ENCODE measurements around the gene MASP1.
A peak's percentile ranks its signal among the peaks of the same experiment; 100 is the strongest.

Gene MASP1

GRCh38 chr3:187291512-187292132 lies at the start of gene MASP1:
Gene MASP1, minus strand, starts transcription at chr3:187291737. Its CDS starts 105 bp downstream, at chr3:187291632.
- peaks cover 79% of the 10 kb centered on the region for H3K4me1 ChIP-seq (ENCODE audit: control insufficient read depth, insufficient read depth, low read length)
- H3K4me3 ChIP-seq (ENCODE audit: low read length): peak within 1 kb of the TSS; percentile 82
- DNase-seq (ENCODE audit: low read depth): no peak
- no peaks in the 10 kb centered on the region for H3K36me3 ChIP-seq (ENCODE audit: control insufficient read depth, insufficient read depth, low read length, severe bottlenecking)
- H3K9me3 ChIP-seq (ENCODE audit: control insufficient read depth, low read length): no peaks in the 10 kb centered on the region
- peak within 1 kb of the TSS; percentile 75 for H3K9ac ChIP-seq (ENCODE audit: low read length)
- no peaks in the 10 kb centered on the region for H3K27me3 ChIP-seq (replicated peaks; ENCODE audit: control insufficient read depth, insufficient read depth, low read length)

- no peak overlapping the region for H3K4me3 ChIP-seq (ENCODE audit: low read length)
- DNase-seq (ENCODE audit: low read depth): no peak
- H3K9me3 ChIP-seq (ENCODE audit: control insufficient read depth, low read length): no peaks in the 10 kb centered on the region
- peaks cover 16% of the 10 kb centered on the region for H3K27me3 ChIP-seq (replicated peaks; ENCODE audit: control insufficient read depth, insufficient read depth, low read length)
- no peaks in the 10 kb centered on the region for H3K4me1 ChIP-seq (ENCODE audit: control insufficient read depth, insufficient read depth, low read length)
- H3K36me3 ChIP-seq (ENCODE audit: control insufficient read depth, insufficient read depth, low read length, severe bottlenecking): no peaks in the 10 kb centered on the region
- no peak overlapping the region for H3K9ac ChIP-seq (ENCODE audit: low read length)
These were observed 49.0 kb upstream of the MASP1 start for GRCh38 chr3:187340578-187340977.

- Histone ChIP-seq H3K36me3 (ENCODE audit: control insufficient read depth, insufficient read depth, low read length, severe bottlenecking) (no peaks in the 10 kb centered on the region), H3K27me3 (replicated peaks; ENCODE audit: control insufficient read depth, insufficient read depth, low read length) (peaks cover 20% of the 10 kb centered on the region), H3K4me1 (ENCODE audit: control insufficient read depth, insufficient read depth, low read length) (no peaks in the 10 kb centered on the region), H3K9ac (ENCODE audit: low read length) (no peak overlapping the region), H3K4me3 (ENCODE audit: low read length) (no peak overlapping the region), H3K9me3 (ENCODE audit: control insufficient read depth, low read length) (no peaks in the 10 kb centered on the region)
- DNase-seq (ENCODE audit: low read depth): no peak
These were observed 44.8 kb upstream of the MASP1 start for GRCh38 chr3:187336322-187336721.

- H3K9ac ChIP-seq (ENCODE audit: low read length): no peak overlapping the region
- H3K9me3 ChIP-seq (ENCODE audit: control insufficient read depth, low read length): no peaks in the 10 kb centered on the region
- H3K36me3 ChIP-seq (ENCODE audit: control insufficient read depth, insufficient read depth, low read length, severe bottlenecking): no peaks in the 10 kb centered on the region
- no peak overlapping the region for H3K4me3 ChIP-seq (ENCODE audit: low read length)
- no peak for DNase-seq (ENCODE audit: low read depth)
- H3K27me3 ChIP-seq (replicated peaks; ENCODE audit: control insufficient read depth, insufficient read depth, low read length): peaks cover 18% of the 10 kb centered on the region
- no peaks in the 10 kb centered on the region for H3K4me1 ChIP-seq (ENCODE audit: control insufficient read depth, insufficient read depth, low read length)
These were observed 43.4 kb upstream of the MASP1 start for GRCh38 chr3:187334904-187335303.

GRCh38 chr3:187328691-187329090 lies 37.2 kb upstream of the MASP1 start:
- H3K27me3 ChIP-seq (replicated peaks; ENCODE audit: control insufficient read depth, insufficient read depth, low read length): peaks cover 9% of the 10 kb centered on the region
- H3K9ac ChIP-seq (ENCODE audit: low read length): no peak overlapping the region
- no peak for DNase-seq (ENCODE audit: low read depth)
- H3K9me3 ChIP-seq (ENCODE audit: control insufficient read depth, low read length): no peaks in the 10 kb centered on the region
- no peak overlapping the region for H3K4me3 ChIP-seq (ENCODE audit: low read length)
- no peaks in the 10 kb centered on the region for H3K4me1 ChIP-seq (ENCODE audit: control insufficient read depth, insufficient read depth, low read length)
- no peaks in the 10 kb centered on the region for H3K36me3 ChIP-seq (ENCODE audit: control insufficient read depth, insufficient read depth, low read length, severe bottlenecking)

GRCh38 chr3:187327845-187328244 lies 36.3 kb upstream of the MASP1 start:
- Histone ChIP-seq H3K9me3 (ENCODE audit: control insufficient read depth, low read length) (no peaks in the 10 kb centered on the region), H3K36me3 (ENCODE audit: control insufficient read depth, insufficient read depth, low read length, severe bottlenecking) (no peaks in the 10 kb centered on the region), H3K4me1 (ENCODE audit: control insufficient read depth, insufficient read depth, low read length) (no peaks in the 10 kb centered on the region), H3K4me3 (ENCODE audit: low read length) (no peak overlapping the region), H3K27me3 (replicated peaks; ENCODE audit: control insufficient read depth, insufficient read depth, low read length) (peaks cover 9% of the 10 kb centered on the region), H3K9ac (ENCODE audit: low read length) (no peak overlapping the region)
- no peak for DNase-seq (ENCODE audit: low read depth)

GRCh38 chr3:187325632-187326031 lies 34.1 kb upstream of the MASP1 start:
- Histone ChIP-seq H3K4me3 (ENCODE audit: low read length) (no peak overlapping the region), H3K36me3 (ENCODE audit: control insufficient read depth, insufficient read depth, low read length, severe bottlenecking) (no peaks in the 10 kb centered on the region), H3K27me3 (replicated peaks; ENCODE audit: control insufficient read depth, insufficient read depth, low read length) (peaks cover 4% of the 10 kb centered on the region), H3K9me3 (ENCODE audit: control insufficient read depth, low read length) (no peaks in the 10 kb centered on the region), H3K4me1 (ENCODE audit: control insufficient read depth, insufficient read depth, low read length) (no peaks in the 10 kb centered on the region), H3K9ac (ENCODE audit: low read length) (no peak overlapping the region)
- no peak for DNase-seq (ENCODE audit: low read depth)

GRCh38 chr3:187323091-187323490 lies 31.6 kb upstream of the MASP1 start:
- no peak overlapping the region for H3K4me3 ChIP-seq (ENCODE audit: low read length)

GRCh38 chr3:187322291-187322690 lies 30.8 kb upstream of the MASP1 start:
- Histone ChIP-seq H3K9me3 (ENCODE audit: control insufficient read depth, low read length) (no peaks in the 10 kb centered on the region), H3K9ac (ENCODE audit: low read length) (no peak overlapping the region), H3K36me3 (ENCODE audit: control insufficient read depth, insufficient read depth, low read length, severe bottlenecking) (no peaks in the 10 kb centered on the region), H3K4me3 (ENCODE audit: low read length) (no peak overlapping the region), H3K27me3 (replicated peaks; ENCODE audit: control insufficient read depth, insufficient read depth, low read length) (peaks cover 4% of the 10 kb centered on the region), H3K4me1 (ENCODE audit: control insufficient read depth, insufficient read depth, low read length) (peaks cover 7% of the 10 kb centered on the region)
- DNase-seq (ENCODE audit: low read depth): no peak

More at GRCh38 chr3:187323091-187323490, 31.6 kb upstream of the MASP1 start:
- peaks cover 7% of the 10 kb centered on the region for H3K4me1 ChIP-seq (ENCODE audit: control insufficient read depth, insufficient read depth, low read length)
- DNase-seq (ENCODE audit: low read depth): no peak
- no peak overlapping the region for H3K9ac ChIP-seq (ENCODE audit: low read length)
- no peaks in the 10 kb centered on the region for H3K36me3 ChIP-seq (ENCODE audit: control insufficient read depth, insufficient read depth, low read length, severe bottlenecking)
- H3K27me3 ChIP-seq (replicated peaks; ENCODE audit: control insufficient read depth, insufficient read depth, low read length): peaks cover 4% of the 10 kb centered on the region
- H3K9me3 ChIP-seq (ENCODE audit: control insufficient read depth, low read length): no peaks in the 10 kb centered on the region

- Histone ChIP-seq H3K4me1 (ENCODE audit: control insufficient read depth, insufficient read depth, low read length) (peaks cover 7% of the 10 kb centered on the region), H3K36me3 (ENCODE audit: control insufficient read depth, insufficient read depth, low read length, severe bottlenecking) (no peaks in the 10 kb centered on the region), H3K9ac (ENCODE audit: low read length) (no peak overlapping the region), H3K27me3 (replicated peaks; ENCODE audit: control insufficient read depth, insufficient read depth, low read length) (peaks cover 4% of the 10 kb centered on the region), H3K4me3 (ENCODE audit: low read length) (no peak overlapping the region), H3K9me3 (ENCODE audit: control insufficient read depth, low read length) (no peaks in the 10 kb centered on the region)
- no peak for DNase-seq (ENCODE audit: low read depth)
These were observed 30.2 kb upstream of the MASP1 start for GRCh38 chr3:187321766-187322165.

- peaks cover 7% of the 10 kb centered on the region for H3K4me1 ChIP-seq (ENCODE audit: control insufficient read depth, insufficient read depth, low read length)
- peak overlapping the region; percentile 76 for H3K9ac ChIP-seq (ENCODE audit: low read length)
- H3K36me3 ChIP-seq (ENCODE audit: control insufficient read depth, insufficient read depth, low read length, severe bottlenecking): no peaks in the 10 kb centered on the region
- H3K27me3 ChIP-seq (replicated peaks; ENCODE audit: control insufficient read depth, insufficient read depth, low read length): peaks cover 4% of the 10 kb centered on the region
- peak overlapping the region; percentile 80 for H3K4me3 ChIP-seq (ENCODE audit: low read length)
- H3K9me3 ChIP-seq (ENCODE audit: control insufficient read depth, low read length): no peaks in the 10 kb centered on the region
- DNase-seq (ENCODE audit: low read depth): peak; percentile 42
These were observed 28.3 kb upstream of the MASP1 start for GRCh38 chr3:187319699-187320302.

All from adipocyte (in vitro differentiated cells).